Stimulated activated CD8-positive, alpha-beta memory T cell treated with anti-CD3 and anti-CD28 coated beads, Interleukin-15, amount 100 ng/mL, for 1 hour (primary cell): ENCODE measurements around the gene ENO4.

Experiments used
- DNase-seq: peaks from one replicate; pipeline ENCODE4 v3.0.0-alpha.2; 2020; ENCODE audit warnings: low read depth

Gene ENO4

DNA sequence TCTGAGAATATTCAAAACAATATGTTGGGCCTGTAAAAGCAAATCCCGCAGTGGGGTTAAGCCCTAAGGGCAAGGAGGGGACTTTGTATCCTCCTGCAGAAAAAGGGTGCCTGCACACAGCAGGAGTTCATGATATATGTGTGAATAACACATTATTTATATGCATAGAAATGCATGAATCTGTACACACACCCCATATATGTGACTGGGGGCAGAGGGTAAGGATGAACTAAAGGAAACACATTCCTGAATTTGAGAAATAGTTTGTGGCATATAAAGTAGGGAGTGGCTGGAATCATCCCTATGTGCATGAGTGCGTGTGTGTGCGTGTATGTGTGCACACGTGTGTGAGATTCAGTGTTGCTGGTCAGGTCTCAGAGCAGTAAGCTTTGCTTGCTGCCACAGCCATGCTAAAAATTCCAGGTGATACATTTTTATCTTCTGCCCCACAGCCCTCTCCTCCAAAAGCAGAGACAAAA, 18.9 kb downstream of the ENO4 start:
- no peak for DNase-seq

DNA sequence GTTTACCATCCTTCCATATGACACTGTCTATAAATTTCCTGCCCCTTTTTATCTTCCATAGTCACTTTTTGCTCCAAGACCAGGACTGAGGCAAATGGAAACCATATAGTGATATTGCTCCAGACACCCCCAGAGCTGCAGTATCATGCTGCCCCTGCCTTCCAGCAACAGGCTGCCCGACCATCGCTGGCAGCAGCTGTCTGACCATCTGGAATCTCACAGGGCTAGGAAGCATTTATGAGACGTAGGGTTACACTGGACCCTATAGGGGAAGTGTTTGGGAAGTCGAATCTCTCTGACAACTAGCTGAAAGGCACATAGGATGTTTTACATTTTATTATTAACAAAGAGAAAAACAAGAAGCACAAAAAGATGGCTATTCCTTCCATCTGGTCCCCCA, 19.4 kb downstream of the ENO4 start:
- DNase-seq, result no peak

DNA sequence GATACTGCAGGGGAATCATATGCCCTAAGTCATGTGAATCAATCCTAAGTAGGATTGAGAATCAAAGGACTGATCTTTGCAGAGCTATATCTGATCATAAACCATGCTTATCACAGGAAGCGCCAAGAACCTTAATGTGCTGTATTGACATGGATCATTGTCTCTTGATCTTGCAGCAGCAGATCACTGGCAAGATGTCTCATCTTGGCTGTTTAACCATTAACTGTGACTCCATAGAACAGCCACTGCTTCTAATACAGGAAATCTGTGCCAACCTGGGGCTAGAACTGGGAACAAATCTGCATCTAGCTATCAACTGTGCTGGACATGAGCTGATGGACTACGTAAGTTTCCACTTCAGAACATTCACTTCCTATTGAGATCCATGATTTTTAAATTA, 21.6 kb downstream of the ENO4 start:
- DNase-seq, result no peak

DNA sequence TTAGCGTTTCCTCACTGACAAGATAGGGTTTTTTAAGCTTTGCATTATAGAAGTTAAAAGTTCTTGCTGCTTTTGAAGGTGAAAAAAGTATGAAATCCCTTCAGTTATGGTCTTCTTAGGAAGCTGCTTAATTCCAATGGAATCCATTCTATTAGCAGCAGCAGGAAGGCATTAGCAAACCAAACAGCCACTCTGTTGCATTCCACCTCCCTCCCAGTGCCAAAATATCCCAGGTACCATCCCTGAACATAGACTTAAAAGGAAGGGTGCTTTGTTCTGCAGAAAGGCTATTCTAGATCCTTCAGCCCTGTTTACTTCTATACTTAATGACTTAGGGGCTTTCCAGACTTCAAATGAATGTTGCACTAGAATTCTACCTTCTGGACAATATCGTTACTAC, 23.8 kb downstream of the ENO4 start:
- no peak for DNase-seq

DNA sequence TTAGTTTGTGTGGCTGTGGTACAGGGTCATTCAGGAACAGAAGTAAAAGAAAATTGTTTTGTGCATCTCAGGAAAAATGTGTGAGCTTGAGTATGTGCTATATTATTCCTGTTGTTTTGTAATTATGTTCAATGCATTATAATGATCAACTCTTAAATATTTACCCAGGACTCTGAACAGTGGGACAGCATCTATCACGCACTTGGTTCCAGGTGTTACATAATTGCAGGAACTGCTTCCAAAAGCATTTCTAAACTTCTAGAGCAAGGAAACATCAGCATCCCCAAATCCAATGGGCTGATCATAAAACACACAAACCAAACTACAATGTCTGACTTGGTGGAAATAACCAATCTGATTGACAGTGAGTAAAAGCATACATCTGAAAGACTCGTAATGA, 26.6 kb downstream of the ENO4 start:
- DNase-seq, result no peak

DNA sequence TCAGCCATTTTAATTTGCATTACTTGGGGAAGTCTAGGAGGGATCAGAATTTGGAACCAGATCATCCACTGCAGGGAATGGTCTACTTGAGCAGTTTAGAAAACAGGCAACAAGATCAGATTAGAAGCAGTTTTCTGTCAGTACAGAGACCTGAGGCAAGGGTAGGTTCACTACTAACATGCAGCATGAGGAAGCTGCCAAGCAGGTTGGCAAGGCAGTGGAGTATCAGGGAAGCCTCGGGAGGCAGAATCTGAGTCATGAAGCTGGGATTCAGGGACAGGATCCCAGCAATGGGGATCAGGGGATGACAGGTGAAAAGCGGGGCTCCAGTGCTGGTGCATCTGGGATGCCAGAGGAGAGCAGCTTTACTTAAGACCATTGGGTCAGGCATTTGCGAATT, 28.1 kb downstream of the ENO4 start:
- DNase-seq, result no peak

DNA sequence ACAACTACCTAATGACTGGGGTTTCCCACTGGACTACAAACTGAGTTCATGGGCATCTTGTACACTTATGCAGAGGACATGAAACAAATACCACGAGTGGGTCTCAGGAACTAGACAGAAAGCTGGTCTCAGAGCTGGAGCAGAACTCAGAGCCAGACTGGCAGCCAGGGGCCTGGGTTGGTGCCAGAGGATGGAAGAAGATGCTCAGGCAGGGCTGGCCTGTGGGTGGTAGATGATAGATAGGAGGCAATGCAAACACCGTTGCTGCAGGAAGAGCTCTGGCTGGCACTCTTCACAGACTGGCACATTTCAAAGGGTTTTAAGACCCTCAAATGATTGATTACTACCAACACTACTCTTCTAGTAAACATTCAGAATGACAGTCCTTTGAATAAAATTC, 28.8 kb downstream of the ENO4 start:
- no peak for DNase-seq

DNA sequence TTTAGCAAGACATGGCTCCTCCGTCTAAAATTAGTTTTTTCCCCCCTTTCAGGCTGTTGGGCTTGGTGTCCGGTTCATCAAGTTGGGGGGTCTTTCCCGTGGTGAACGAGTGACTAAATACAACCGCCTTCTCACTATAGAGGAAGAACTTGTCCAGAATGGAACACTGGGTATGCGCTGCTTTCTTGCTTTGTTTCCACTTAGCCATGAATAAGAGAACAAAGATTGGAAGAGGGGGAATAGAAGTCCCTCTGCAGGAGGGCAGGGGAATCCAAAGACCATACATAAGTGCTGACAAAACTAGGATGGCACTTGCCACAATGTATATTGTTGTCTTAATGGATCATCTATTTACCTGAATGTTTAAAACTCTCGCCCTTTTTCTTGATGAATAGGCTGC, 30.5 kb downstream of the ENO4 start:
- DNase-seq, result no peak

DNA sequence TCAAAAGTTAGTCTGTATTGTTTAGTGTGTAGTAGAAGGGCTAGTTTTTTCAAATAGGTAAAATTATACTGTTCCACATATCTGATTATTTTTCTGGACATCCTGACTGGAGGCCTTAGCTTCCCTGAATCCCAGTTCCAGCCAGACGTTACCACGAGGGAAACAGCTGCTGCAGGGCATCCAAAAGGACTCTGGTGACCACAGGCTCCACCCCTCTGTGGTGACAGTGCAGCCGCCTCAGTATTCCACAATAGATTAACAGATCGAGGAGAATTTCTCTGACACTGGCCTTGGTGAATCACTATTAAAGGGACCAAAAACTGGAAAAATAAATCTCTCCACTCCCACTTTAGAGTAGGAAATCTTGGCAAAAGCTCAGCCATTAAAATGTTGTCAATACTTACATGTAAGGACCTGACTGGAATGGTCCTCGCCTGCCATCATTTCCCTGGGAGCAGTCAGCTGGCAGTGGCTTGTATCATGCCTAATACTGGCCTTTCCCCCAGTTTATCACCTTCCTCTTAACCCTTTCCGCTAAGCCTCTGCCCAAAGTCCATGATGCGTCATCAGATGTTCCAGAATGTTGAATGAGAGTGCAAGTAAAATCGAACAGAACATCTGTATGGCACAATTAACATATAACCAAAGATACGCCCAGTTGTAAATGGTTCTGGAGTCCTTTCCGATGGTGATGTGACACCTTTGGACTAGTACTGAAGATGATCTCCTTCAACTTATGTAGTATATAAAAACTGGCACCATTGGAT, 31.6 kb downstream of the ENO4 start:
- no peak for DNase-seq

DNA sequence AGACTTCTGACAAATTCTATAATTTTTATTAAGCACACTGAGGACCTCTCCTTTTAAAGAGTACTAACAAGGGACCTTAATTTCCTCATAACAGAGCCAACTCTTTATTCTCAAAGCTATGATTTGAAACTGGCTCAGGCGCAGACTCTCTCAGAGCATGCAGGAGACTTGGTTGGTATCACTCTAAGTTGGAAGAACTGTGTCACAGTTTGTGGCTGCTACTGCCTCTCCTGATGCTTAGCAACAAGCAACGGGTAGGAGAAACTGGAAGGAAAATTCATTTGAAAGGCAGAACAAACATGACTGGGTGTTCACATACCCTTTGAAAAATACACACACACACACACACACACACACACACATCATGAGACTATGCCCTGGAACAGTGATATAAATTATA, 33.3 kb downstream of the ENO4 start:
- DNase-seq, result no peak

DNA sequence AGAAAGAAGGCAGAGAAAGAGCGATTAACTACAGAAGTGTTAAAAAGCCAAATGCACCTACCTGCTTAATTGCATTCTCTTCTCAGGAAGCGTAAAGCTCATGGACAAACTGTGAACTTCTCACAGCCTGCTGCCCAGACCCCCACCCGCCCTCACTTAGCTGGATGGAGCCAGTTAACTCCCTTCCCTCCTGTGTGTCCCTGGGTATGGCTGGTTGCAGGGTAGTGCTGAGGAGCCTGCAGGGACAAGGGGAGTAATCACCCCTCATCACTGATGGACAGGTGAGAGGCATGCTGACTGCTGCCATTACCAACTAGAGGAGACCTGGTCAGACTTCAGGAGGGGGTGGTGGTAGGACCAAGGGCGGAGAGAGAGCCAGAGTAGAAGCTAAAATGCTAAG, 37.5 kb downstream of the ENO4 start:
- DNase-seq, result no peak

DNA sequence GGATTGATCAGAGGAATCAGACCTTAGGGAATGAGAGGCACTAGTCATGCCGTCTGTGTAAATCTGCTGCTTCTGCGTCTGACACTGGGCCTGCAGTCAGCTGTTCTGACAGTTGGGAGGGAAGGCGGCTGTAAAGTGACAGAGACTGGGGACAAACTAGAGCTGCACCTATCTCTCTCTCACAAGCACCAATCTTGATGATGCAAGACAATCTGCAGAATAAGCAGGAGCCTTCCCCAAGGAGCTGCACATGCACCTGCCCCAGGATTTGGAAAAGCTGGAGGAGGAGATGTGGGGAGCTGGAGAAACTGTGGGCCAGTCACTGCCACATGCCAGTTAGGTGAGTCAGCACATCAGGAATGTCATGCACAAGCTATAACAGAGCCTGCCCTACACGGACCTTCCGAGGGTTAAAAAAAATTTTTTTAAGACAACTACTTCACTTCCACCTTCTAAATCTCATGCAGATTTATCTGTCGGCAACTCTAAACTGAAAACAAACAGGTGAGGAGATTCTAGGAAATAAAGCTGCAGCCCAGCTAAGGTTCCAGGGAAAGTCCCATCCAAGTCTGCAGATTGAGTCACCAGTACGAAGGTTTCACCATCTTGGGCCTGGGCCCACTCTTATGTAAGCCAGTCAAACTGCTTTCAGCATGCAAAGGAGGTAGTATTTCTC, 39.2 kb downstream of the ENO4 start:
- no peak for DNase-seq

DNA sequence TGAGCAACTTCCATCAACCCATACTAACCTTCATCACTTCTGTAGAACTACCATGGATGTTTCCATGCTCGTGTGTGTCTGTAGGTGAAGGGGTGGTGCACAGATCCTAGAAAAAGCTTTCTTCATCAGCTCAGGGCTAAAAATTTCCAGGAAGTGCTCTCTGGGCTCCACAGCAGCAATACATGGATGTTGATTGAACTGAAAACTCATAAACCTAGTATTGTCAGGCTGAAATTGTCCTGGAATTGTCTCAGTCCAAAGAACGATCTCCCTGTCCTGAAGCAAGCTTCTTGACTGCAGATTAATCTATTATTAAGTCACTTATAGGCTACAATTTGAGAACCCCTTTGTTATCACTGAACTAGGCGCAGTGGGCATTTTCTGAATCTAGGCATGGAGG, 39.8 kb downstream of the ENO4 start:
- DNase-seq, result no peak

DNA sequence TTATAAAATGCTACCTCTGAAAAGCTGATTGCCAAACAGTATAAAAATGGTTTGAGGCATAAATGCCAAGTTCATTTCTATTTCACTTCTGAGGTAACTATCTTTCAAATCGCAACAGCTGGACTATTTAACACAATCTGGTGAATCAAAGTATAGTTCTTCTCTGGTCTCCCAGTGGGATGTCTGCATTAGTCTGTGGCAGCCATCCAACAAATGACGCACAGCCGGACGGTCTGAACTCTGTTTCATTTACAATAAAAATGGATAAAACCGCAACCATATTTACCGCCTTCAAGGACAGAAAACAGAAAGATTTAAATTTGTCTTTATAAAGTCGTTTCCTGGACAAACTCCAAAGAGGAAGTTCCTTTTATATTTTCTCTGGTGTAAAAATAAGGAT, 41.9 kb downstream of the ENO4 start:
- no peak for DNase-seq

DNA sequence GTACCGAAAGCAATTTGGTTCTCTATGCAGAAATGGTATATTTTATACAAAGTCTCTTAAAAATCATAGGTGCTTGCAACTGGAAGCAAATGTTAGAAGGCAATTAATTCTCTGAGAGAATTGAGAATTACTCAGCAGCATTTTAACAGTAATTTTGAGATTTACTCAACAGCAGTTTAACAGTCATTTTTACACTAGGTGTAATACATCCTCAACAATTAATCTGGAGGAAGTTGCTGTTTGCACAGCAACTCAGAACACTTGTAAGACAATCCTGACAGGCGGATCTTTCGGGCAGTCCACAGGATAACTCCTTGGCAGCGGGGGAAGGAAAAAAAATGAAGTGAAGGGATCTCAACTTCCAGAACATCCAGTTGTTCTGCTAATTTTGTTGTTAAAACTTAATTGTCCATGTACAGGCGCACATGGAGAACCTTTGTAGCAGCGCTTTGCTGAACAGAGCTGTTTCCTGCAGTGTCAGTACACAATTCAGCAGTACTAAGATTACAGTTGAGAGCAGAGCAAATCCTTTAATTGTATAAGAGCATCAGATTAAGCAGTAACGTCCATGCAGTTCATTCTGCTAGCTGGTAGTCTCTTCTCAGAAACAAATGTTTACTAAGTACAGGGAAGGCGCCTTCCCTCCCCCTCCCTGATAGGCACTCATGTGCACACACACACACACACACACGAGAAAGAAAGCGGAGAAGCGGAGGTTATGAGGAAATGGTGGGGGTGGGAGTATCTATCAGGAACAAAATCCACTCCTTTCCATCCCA, 43.8 kb downstream of the ENO4 start:
- DNase-seq, result no peak

DNA sequence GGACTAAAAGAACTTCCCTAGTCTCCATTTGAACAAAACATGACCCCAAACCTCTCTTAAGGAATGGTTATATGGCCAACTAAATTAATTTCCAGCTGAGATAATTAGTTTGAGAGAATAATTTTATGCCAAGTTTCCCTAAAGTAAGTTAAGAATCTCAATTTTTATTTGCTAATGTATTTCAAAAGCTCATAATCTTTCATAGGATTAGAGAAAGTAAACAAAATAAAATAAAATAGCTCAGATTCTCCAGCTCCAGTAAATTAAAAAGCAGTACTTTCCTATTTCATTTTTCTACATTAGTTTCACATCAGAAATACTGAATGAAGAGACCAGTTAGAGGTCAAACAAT, 44.4 kb downstream of the ENO4 start:
- no peak for DNase-seq

DNA sequence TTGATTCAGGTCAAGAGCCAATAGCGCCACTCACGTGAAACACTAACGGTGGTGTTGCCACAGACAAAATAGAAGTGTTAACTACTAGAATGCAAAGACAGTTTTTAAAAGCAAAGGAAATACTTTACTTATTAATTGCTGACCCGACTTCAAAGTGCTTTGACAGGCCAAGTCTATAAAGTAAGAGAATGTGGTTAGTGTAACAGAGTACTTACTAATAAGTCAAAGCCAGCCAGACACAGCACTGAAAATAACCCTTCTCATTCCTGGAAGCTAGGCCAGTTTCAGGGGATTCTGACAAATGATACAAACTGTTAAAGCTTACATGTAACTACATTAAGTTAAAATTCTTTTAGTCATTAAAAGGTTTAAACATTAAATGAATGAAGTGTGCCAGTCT, 50.3 kb downstream of the ENO4 start:
- no peak for DNase-seq

DNA sequence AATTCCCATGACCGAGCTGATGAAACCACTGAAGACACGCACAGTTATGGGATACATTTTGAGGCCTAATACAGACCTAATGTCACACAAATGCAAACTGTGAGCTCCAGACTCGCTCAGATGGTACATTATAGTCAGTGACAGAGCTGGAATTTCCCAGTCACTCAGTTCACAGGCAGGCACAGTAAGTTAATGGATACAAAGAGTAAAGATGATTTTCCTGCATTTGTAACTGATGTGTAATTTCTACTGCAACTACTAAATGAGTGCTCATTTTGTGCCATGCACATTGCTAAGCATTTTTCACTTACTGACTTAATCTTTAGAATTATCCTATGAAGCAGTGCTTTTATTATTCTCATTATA, 56.5 kb downstream of the ENO4 start:
- DNase-seq, result no peak

DNA sequence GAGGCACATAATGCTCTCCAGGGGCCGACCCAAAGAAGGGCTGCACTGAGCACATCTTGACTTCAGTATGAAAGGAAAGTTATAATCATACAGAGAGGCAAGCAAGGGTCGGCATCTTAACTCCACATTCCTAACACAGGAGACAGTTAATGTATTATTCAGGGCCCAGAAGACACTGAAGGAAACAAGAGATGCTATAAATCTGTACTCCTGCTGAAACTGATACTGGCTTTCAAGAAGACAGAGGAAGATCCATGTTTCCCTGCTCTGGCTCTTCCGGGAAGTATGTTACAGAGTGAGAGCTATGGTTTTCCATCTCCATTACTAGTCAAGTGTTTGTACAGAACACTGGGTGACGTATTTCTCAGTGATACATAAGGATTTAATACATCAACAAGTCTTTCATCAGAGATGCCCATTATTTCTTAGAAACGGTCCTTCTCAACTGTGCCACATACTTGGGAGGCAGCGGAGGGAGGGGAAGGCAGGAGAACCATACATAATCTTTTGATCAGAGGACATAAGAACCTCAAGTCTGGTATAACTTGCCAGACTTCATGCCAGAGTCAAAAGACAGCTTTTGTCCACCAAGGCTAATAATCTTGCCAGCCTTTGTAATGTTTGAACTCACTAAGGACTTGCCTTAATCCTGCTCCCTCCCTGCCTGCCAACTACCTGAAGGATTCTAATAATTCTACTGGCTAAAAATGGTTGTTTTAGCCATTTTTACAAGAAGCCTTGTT, 58.1 kb downstream of the ENO4 start:
- no peak for DNase-seq

DNA sequence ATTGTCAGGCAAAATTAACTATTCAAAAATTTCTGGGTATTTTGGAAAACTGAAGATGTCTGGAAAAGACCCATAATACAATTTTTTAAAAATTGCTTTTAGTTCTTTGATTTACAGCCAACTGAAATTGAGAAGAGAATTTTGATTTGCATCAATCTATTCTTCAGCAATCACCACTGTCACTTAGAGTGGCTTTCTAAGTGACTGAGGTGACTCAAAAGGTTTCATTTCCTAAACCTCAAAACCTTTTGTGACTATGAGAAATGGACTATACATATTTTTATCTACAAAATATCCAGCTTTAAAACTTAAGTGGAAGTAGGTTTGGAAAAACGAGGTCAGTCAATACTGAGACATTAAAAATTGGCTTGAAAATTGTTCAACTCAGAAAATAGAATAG, 60.0 kb downstream of the ENO4 start:
- DNase-seq, result no peak

DNA sequence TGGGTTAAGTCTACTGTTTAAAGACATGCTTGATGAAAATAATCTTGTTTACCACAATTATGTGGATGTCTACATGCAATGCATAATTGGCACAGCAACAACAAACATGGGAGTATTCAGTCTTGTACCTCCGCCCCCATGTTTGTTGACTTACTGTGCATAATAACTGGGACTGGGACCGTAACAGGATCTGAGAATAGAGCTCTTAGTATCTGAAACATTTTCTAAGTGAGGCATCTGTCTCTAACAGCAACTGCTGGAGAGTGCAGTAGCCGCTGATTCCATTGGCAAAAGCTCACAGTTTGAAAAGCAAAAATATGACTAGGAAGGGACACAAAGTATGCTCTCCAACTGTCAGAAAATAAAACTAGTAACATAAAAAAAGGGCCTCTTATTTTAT, 61.6 kb downstream of the ENO4 start:
- no peak for DNase-seq

DNA sequence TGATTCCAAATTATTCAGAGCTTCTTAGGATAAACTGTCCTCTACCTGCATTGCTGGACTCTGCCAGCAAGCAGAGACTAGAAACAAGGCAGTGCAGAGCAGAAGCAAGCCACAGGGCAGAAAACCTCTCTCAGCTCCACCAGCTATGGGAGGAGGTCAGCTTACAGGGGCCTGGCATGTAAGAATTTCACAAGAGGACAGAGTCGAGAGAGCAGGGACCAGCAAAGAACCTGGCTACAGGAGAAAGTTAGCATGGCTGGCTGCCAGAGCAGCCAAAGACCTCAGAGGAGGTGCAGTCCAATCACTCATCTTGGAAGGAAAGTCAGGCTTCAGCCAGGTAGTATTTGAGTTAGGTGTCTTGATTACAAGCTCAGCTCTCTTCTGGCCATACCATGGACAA, 62.9 kb downstream of the ENO4 start:
- no peak for DNase-seq

DNA sequence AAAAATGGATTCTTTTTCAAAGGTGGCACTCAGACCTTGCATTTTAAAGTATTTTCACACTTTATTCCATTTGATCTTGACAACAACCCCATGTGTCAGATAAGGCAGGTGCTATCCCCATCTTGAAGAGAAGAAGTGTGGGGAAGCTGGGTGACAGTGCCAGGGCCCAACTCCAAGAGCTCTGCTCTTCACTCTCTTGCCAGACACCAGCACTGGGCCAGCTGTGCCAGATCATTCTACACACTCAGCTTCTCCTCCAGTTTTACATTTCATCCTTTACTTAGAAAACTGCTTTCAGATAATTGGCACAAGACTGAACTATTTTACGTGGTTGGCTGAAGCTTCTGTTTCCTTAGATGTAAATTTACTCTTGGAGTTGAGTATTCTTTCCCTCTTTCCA, 64.4 kb downstream of the ENO4 start:
- DNase-seq, result no peak
